NCI-H128 (cell line): ENCODE measurements around the gene CCHCR1.
A peak's percentile ranks its signal among the peaks of the same experiment; 100 is the strongest.
"Not testable (repeated sequence)": the region's sequence is repeated elsewhere in the genome, so short reads cannot be mapped to it uniquely, and the experiment has no call there.

Experiments used
- DNase-seq: peaks from one replicate; lab custom pipeline; 2025; ENCODE audit not compliant: unreplicated experiment; lab: John Stamatoyannopoulos, UW

CCHCR1 gene

DNA sequence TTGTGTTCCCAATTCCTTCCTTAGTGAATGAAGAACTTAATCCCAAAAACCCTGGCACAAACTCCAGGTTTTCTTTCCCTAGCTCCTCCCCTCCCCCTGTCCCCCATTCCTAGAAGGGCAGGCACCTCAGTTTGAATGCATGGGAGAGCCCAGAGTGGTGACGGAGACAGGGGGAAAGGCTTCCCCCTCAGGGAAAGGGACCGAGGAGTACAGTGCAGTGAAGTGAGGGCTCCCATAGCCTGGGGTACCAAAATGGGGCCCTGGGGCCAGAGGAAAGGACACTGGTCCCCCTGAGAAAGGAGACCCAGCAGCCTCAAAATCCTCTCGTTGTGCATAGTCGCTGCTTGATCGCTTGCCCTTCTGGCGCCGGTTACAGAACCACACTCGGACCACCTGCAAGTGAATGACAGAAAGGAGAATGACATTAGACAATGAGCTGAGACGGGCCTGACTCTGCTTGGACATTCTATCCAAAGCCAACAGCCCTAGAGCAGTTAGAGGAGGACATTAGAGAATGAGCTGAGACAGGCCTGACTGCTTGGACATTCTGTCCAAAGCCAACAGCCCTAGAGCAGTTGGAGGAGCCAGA lies 7.0 kb upstream of the CCHCR1 start:
- DNase-seq: not testable (repeated sequence)

DNA sequence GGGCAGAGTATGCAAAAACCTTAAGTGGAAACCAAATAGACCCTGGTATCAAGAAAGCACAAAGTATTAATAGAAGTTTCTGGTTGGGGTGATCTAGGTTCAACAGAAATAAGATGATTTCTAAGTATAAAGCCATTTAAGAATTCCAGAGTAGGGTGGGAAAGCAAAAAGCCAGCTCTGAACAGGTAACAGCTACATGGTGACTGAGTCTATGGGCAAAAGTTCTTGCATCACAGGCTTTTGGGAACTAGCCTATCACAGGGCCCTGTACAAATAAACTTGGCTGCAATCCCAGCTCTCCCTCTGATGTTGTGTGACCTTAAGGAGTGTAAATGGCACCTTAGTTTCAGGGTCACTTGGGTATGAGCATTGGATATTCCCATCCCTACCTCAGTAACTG lies 6.3 kb upstream of the CCHCR1 start:
- DNase-seq: no peak

DNA sequence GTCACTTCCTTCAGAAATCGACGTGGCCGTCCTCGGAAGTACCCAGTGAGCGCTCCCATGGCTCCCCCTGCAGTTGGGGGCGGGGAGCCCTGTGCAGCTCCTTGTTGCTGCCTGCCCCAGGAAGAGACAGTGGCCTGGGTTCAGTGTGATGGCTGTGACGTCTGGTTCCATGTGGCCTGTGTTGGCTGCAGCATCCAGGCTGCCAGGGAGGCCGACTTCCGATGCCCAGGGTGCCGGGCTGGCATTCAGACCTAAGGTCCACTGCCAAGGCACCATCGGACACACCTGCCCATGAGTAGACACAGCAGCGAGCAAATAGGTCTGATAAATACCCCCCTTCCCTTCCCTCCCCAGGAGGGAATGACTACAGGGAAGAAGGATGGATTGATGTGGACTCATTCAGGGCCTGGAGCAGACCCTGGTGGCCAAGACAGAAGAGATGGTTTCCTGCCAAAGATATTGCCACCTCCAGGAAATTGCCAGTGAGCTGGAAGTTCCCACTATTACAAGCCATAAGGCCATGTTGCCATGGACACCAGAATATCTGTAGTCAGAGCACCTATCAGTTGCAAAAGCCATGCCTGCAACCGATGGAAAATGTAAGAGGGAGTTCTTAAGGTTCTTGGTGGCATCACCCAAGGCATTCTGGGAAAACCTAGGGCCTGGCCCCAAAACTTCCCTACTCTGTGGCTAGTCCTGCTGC lies 5.0 kb upstream of the CCHCR1 start:
- no peak for DNase-seq

DNA sequence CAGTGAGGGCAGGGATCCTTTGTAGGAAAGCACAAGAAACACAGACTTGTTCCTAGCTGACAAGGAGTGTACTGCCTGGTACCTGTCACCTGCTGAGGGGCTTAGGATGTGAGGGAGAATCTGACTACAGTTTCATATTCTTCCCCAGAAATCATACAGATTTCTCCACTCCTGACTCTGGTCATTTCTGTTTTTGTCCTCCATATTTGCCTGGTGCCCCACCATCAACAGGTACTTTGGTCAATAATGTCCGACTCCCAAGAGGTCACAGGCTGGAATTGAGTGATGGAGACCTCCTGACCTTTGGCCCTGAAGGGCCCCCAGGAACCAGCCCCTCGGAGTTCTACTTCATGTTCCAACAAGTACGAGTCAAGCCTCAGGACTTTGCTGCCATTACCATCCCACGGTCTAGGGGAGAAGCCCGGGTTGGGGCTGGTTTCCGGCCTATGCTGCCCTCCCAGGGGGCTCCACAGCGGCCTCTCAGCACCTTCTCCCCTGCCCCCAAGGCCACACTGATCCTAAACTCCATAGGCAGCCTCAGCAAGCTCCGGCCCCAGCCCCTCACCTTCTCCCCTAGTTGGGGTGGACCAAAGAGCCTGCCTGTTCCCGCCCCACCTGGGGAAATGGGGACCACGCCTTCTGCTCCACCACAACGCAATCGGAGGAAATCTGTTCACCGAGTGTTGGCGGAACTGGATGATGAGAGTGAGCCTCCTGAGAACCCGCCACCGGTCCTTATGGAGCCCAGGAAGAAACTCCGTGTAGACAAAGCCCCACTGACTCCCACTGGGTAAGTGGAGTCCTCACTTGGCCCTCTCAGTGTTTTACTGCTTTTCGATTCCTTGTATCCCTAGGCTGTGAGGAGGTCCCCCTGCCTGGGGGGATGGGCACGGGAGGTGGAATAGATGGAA lies 3.9 kb upstream of the CCHCR1 start:
- DNase-seq: no peak

DNA sequence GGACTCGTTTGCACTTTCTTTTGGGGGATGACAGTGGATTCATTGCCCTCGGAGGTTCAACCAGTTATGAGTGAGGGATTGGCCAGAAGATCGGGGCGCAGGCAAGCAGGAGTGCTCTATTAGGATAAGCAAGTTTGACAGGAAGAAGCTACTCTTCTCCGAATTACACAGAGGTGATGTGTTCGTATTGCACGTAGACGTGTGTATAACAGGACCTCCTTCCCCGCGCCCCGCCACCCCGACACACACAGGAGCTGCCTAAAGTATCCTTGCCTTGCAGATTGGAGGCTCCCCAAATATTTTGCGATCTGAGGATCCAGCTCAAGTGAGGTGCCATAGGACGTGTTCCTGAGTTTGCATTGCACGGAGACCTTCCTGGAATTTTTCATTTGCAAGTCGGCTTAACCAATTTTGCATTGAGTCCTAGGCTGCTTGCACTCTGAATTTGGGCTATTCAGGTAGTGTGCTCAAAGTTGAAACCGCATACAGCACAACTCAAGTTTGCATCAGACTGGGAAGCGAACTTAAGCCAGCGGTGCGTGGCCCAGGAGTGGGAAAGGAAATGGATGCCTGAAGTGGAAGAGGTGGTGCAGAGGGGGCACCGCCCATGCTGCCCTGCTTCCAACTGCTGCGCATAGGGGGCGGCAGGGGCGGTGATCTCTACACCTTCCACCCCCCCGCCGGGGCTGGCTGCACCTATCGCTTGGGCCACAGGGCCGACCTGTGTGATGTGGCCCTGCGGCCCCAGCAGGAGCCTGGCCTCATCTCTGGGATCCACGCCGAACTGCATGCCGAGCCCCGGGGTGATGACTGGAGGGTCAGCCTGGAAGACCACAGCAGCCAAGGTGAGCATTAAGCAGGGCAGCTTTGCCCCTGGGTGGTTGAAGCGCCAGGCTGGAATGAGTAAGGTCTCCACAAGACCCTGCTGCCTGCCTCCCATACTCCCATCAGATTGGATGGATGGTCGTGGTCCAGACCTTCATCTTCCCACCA lies 1.6 kb upstream of the CCHCR1 start:
- no peak for DNase-seq

DNA sequence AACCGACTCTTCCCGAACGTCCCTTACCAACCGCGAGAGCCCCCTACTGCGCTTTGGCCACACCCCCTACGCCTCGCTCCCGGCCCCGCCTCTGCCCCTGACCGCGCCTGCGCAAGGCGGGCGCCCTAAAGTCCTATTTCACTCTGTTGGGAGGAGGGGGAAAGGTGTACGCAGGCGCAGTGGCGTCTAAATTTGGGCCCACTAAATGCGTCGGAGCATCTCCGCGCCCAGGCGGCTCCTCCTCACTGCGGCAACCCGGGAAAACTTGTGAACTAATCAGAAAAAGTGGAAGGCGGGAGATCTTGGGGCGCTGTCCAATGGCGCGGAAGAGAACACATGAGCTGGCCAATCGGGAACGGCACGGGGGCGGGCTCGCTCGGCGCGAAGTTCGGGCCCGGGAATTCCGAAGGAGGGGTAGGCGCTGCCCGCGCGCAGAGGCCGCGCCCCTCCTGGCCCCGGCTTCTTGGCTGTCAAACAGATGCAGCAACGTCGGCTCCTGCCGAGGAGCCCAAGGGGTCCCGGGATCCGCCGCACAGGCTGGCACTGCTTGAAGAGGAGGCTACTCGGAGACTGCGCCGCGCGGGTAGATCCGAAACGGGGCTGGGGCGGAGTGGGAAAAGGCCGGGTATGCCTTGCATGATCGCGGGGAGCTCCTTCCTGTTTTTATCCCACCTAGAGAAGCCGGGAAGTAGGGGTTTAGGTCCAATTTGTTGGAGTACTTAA lies 699 bp upstream of the CCHCR1 start, which contains the start of gene TCF19:
TCF19 (plus strand) TSS at position 450 of the 723 bp plus-strand sequence. CDS start 881 bp downstream, outside the sequence.
- peak; percentile 98 for DNase-seq

DNA sequence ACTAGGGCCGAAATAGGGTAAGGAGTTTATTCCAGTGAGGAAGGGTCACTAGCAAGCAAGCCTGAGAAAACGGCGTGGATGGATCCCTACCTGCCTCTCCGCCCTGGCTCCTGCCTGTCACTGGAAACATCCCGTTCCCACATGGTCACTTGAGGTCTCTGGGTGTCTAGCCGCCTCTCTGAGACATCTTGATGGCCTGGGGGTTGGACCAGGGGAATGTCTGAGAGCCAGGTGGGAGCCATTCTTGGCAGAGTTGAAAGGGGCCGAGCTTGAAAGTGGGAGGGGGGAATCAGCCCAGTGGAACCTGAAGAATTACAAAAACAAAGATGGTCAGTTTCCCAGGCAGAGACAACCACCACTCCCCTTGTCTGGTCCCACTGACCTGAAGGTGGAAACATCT lies 961 bp downstream of the CCHCR1 start:
- no peak for DNase-seq

DNA sequence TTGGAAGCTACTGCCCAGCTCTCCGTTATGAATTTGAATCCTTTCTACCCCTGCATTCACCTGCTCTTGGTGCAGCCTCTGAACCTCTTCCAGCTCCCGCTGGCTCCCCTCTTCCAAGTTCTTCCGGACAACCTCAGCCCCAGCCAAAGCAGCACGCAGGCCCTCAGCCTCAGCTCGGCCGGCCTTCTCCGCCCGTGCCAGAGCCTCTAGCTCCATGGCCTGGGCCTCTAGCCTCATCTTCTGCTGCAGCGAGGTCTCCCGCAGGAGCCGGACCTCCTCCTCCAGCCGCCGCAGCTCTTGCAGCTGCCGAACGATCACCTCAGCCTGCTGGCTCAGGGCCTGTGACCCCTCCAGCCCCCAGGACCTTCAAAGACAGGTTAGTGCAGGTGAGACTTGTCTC lies 3.2 kb downstream of the CCHCR1 start:
- DNase-seq: no peak

DNA sequence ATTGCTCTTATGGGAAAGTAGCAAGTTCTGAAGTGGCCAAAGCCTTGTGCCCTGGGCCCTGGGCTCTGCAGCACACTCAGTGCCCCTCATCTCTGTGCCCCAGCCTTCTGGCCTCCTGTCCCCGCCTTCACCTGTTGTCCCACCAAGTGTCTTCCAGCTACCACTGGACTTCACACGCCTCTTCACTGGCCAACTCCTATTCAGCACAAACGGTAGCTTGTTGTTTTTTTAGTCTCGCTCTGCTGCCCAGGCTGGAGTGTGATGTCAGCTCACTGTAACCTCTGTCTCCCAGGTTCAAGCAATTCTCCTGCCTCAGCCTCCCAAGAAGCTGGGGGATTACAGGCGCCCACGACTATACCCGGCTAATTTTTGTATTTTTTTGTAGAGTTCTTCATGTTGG lies 4.8 kb downstream of the CCHCR1 start:
- DNase-seq: no peak

DNA sequence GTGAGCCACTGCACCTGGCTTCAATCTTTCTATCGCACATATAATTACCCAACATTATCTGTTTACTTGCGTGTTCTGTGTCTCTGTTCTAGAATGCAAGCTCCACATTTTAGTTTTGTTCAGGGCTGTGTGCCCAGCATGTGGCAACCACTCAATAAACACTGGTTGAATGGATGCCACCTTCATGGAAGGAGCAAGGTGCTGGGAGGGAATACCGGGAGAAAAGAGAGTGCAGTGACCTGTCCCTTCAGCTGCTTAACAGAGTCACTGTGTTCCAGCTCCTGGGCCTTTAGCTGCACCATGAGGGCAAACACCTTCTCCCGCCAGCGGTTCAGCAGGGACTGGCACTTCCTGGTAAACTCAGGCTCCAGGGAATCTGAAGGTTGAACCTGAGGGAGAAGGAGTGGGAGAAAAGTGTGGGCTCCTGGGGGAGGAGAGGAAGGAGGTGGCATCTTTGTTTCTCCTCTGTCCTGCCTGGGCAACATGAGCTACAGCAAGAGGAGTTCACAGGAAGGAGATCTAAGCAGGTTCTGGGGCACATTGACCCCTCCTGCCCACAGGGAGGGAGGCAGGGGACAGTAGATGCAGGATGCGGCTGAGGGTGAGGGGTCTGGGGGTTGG lies 7.7 kb downstream of the CCHCR1 start:
- no peak for DNase-seq

DNA sequence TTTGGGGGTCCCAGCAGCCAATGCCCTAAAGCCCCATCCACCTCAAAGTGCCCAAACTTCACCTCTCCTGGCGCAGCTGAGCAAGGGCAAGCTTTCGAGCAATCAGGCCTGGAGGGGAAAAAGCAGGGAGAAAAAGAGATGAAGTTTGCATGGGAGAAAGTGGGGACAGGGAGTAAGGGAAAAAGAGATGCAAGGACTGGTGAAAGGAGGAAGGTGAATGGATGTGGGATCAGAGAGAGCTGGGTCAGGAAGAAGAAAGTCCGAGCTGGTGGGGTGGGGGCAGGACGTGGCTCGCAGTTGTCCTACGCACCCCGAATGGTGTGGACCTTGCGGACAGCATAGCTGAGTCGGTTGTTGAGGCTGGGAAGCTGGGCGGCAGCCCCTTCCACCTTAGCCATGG lies 12.2 kb downstream of the CCHCR1 start:
- DNase-seq: no peak

DNA sequence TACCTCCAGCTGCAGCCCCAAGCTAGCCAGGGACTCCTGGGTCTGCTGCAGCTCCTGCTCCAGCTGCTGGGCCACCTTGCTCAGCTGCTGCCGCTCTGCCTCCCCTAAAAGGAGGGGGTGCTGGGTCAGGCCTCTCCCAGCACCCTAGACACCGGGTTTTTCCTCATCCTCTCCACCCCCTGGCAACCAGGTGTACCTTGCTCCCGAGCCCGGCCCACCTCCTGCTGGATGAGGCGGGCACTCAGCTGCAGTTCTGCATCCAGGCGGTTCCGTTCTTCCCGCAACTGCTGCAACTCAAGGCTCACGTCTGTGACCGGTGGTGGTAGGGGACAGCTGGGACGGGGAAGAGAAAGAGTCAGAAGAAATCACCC lies 12.6 kb downstream of the CCHCR1 start:
- no peak for DNase-seq

DNA sequence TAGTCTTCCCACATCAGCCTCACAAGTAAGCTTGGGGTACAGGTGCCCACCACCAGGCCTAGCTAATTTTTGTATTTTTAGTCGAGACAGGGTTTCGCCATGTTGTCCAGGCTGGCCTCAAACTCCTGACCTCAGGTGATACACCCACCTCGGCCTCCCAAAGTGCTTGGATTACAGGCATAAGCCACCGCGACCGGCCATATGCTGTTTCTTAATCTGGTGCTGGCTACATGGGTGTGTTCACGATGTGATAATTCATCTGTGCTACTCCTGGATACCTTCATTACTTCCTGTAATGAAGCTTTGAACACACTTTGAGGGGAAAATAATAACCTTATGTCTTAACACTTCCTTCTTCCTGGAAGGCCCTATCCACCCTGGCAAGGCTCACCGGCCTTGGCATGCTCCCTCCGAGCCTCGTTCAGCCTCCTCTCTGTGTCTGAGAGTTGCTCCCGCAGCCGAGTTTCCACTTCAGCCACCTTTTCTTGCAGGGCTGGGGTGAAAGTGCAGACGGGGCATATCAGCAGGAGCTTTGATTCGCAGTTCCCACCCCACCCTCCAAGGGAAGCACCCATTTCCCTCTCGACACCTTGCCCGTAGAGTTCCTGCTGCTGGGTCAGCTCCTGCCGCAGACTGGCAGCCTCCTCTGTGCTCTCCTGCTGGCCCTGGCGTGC lies 13.2 kb downstream of the CCHCR1 start:
- no peak for DNase-seq

DNA sequence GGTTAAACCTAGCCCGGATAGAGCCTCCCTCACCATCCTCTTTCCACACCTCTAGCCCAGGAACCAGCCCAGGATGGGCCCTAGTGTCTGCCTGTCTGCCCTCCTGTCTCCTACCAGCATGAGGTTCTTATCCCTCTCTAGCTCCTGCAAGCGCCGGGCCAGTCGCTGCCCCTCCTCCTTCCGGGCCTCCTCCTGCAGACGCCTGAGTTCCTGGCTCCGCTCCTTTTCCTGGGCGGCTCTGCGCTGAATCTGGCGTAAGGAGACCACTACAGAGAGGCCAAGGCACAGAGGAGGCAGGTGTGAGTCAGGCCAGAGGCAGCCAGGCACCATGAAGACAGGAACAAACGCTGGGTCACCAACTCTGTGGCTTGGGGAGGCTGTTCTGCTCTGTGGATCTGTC lies 14.5 kb downstream of the CCHCR1 start:
- DNase-seq: no peak

DNA sequence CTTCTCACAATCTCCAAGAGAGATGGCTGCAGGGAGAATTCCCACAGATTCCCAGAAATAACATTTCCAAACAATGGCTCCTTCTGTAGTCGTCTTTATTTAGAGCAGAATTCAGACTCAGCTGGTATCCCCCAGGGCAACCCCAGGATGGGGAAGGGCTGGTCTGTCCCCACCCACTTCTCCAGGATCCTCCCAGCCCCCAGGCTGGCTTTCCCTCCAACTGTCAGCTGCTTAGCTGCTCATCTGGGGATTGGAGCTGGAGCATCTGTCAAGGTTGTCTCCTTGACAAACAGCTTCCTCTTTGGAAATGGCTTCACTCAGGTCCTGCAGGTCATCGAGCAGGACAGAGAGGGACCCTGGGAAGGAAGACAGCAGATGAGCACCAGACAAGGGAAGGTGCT lies 15.2 kb downstream of the CCHCR1 start:
- no peak for DNase-seq

DNA sequence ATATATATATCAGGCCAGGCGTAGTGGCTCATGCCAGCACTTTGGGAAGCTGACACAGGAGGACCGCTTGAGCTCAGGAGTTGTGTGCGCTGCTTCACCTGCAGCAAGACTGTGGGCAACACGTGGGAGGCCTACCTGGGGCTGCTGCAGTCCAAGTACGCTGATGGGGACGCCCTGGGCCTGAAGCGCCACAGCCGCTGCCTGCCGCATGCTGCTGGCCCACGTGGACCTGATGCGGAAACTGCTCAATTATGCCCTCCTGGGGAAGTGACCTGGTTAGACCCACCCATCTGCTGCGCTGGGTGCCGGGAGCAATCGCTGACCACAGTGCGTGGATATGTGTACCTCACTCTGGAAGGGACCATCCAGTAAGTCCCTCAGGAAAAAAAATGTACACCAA lies 17.0 kb downstream of the CCHCR1 start:
- no peak for DNase-seq

DNA sequence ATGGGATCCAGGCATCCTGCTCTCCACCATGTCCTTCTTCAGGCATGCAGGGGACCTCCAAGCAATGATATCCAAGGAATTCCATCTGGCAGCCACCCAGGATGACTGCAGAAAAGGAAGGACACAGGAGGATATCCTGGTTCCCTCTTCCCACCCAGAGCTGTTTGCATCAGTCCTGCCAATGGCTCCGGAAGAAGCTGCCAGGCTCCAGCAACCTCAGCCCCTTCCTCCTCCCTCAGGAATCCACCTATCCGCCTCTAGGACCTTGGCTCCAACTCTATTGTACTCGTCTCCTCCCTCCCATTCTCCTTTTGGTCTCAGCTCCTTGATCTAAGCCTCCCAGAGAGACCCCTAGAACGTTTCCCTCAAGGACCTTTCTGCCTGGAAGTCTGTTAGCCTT lies 18.0 kb downstream of the CCHCR1 start:
- no peak for DNase-seq

DNA sequence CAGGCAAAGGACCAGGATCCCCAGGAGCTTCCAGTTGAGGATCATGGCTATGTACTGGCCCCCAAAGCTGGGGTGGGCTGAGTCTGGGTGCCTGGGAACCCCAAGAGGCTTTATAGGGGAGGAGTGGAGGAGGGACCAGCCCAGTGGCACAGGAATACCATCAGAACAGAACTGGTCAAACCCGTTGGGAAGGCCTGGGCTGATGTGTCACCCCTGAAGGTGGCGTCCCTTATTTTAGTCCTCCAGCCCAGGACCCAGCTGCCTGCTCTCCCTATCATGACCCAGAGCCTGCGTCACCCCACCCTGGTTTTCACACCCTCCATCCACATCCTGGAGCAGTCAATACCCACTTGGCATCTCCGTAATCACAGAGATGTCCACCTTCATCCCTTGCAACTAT lies 18.6 kb downstream of the CCHCR1 start, which contains the start of gene PSORS1C2:
PSORS1C2 (minus strand) TSS at position 85 of the 400 bp plus-strand sequence; CDS start at position 45, 40 bp downstream.
- no peak for DNase-seq

DNA sequence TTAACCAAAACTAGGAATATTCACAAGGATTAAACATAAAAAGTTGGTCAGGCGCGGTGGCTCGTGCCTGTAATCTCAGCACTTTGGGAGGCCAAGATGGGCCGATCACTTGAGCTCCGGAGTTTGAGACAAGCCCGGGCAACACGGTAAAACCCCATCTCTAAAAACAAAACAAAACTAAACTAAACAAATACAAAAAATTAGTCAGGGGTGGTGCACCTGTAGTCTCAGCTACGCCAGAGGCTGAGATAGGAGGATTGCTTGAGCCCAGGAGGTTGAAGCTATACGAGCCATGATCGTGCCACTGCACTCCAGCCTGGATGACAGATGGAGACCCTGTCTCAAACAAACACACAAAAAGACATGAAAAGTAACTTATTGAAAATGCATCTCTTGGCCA lies 21.9 kb downstream of the CCHCR1 start:
- no peak for DNase-seq
